ENCODE measurements around the gene CGB5. TPM values are rescaled to one million over a fixed set of nuclear protein-coding genes. Genes with fewer than 3 reads are reported as not detected.
"Not testable (repeated sequence)": the region's sequence is repeated elsewhere in the genome, so short reads cannot be mapped to it uniquely, and the experiment has no call there.

CGB5 gene
- total RNA-seq, 1 donor from 2014 or later: not detected

GRCh38 chr19:49073514-49074378 lies 30.1 kb downstream of the CGB5 start:
- peaks cover 7% of the 10 kb centered on the region for H3K9me3 Mint-ChIP-seq (ENCODE audit: unreplicated experiment)
- peak overlapping the region; percentile 43 for H3K4me3 Mint-ChIP-seq (ENCODE audit: unreplicated experiment)
- H3K27me3 Mint-ChIP-seq (ENCODE audit: unreplicated experiment): peaks cover 22% of the 10 kb centered on the region
- peak overlapping the region; percentile 13 for H3K27ac Mint-ChIP-seq (ENCODE audit: unreplicated experiment)
- H3K36me3 Mint-ChIP-seq (ENCODE audit: unreplicated experiment): peaks cover 18% of the 10 kb centered on the region
- no peak for TF ChIP-seq CTCF (IDR thresholded peaks at IDR 0.05; ENCODE audit: partially characterized antibody, unreplicated experiment)
- H3K4me1 Mint-ChIP-seq (ENCODE audit: low read depth, unreplicated experiment): no peaks in the 10 kb centered on the region
- DNase-seq: peak; percentile 51

- not testable (repeated sequence) for H3K9me3 Mint-ChIP-seq (ENCODE audit: unreplicated experiment); H3K27ac Mint-ChIP-seq (ENCODE audit: unreplicated experiment); H3K4me1 Mint-ChIP-seq (ENCODE audit: low read depth, unreplicated experiment); H3K4me3 Mint-ChIP-seq (ENCODE audit: unreplicated experiment)
- Mint-ChIP-seq H3K36me3 (ENCODE audit: unreplicated experiment) (peaks cover 17% of the 10 kb centered on the region), H3K27me3 (ENCODE audit: unreplicated experiment) (peaks cover 20% of the 10 kb centered on the region)
- TF ChIP-seq CTCF (IDR thresholded peaks at IDR 0.05; ENCODE audit: partially characterized antibody, unreplicated experiment): peak; percentile 74
- DNase-seq: peak; percentile 70
These were observed 31.2 kb downstream of the CGB5 start for GRCh38 chr19:49074869-49075268.

- H3K9me3 Mint-ChIP-seq (ENCODE audit: unreplicated experiment): peaks cover 8% of the 10 kb centered on the region
- no peaks in the 10 kb centered on the region for H3K36me3 Mint-ChIP-seq (ENCODE audit: unreplicated experiment)
- peaks cover 4% of the 10 kb centered on the region for H3K4me1 Mint-ChIP-seq (ENCODE audit: low read depth, unreplicated experiment)
- no peak for DNase-seq
- H3K27me3 Mint-ChIP-seq (ENCODE audit: unreplicated experiment): peaks cover 9% of the 10 kb centered on the region
- H3K4me3 Mint-ChIP-seq (ENCODE audit: unreplicated experiment): no peak overlapping the region
- no peak for TF ChIP-seq CTCF (IDR thresholded peaks at IDR 0.05; ENCODE audit: partially characterized antibody, unreplicated experiment)
- no peak overlapping the region for H3K27ac Mint-ChIP-seq (ENCODE audit: unreplicated experiment)
These were observed 36.7 kb downstream of the CGB5 start for GRCh38 chr19:49080392-49080791.

- Mint-ChIP-seq H3K27me3 (ENCODE audit: unreplicated experiment) (peaks cover 10% of the 10 kb centered on the region), H3K9me3 (ENCODE audit: unreplicated experiment) (peaks cover 13% of the 10 kb centered on the region), H3K36me3 (ENCODE audit: unreplicated experiment) (no peaks in the 10 kb centered on the region), H3K4me1 (ENCODE audit: low read depth, unreplicated experiment) (peaks cover 4% of the 10 kb centered on the region), H3K4me3 (ENCODE audit: unreplicated experiment) (no peak overlapping the region), H3K27ac (ENCODE audit: unreplicated experiment) (no peak overlapping the region)
- DNase-seq: no peak
- TF ChIP-seq CTCF (IDR thresholded peaks at IDR 0.05; ENCODE audit: partially characterized antibody, unreplicated experiment): no peak
These were observed 37.6 kb downstream of the CGB5 start for GRCh38 chr19:49081273-49081672.

All from glutamatergic neuron (in vitro differentiated cells).